GM12891 (cell line): ENCODE data around the gene SFMBT1.

ENCODE experiments used
- PAX5 ChIP-seq: IDR thresholded peaks from 2 replicates; pipeline ENCODE4 v1.6.1; 2011; ENCODE audit warnings: low read length, moderate library complexity, mild to moderate bottlenecking; ENCODE audit not compliant: insufficient read depth, severe bottlenecking
- POLR2A ChIP-seq: IDR thresholded peaks from 2 replicates; pipeline ENCODE4 v1.6.1; 2011; ENCODE audit warnings: low read depth, low read length, control low read depth
- POLR2AphosphoS5 ChIP-seq: IDR thresholded peaks from 2 replicates; pipeline ENCODE4 v1.6.1; 2011; ENCODE audit warnings: low read depth, low read length, control low read depth
- POU2F2 ChIP-seq: IDR thresholded peaks from 2 replicates; pipeline ENCODE4 v1.6.1; 2011; ENCODE audit warnings: low read depth, mild to moderate bottlenecking, control low read depth, low read length, moderate library complexity
- SPI1 ChIP-seq: IDR thresholded peaks from 2 replicates; pipeline ENCODE4 v1.6.1; 2011; ENCODE audit warnings: low read depth, low read length, control low read depth
- TAF1 ChIP-seq: IDR thresholded peaks from 2 replicates; pipeline ENCODE4 v1.6.1; 2011; ENCODE audit warnings: low read depth, low read length, control low read depth

GRCh38 chr3:52982839-52983238 lies 63.0 kb downstream of the SFMBT1 start:
- TF ChIP-seq POLR2A (no peak), TAF1 (no peak), POLR2AphosphoS5 (no peak), SPI1 (no peak), POU2F2 (no peak), PAX5 (no peak)
